ENCODE data around the gene WDR83. TPM values are rescaled to one million over a fixed set of nuclear protein-coding genes. Genes with fewer than 3 reads are reported as not detected.
A peak's percentile ranks its signal among the peaks of the same experiment; 100 is the strongest.

WDR83 gene
- total and polyA plus RNA-seq, 2 experiments from 2014 or later, result 28.4 to 40.2 TPM

DNA sequence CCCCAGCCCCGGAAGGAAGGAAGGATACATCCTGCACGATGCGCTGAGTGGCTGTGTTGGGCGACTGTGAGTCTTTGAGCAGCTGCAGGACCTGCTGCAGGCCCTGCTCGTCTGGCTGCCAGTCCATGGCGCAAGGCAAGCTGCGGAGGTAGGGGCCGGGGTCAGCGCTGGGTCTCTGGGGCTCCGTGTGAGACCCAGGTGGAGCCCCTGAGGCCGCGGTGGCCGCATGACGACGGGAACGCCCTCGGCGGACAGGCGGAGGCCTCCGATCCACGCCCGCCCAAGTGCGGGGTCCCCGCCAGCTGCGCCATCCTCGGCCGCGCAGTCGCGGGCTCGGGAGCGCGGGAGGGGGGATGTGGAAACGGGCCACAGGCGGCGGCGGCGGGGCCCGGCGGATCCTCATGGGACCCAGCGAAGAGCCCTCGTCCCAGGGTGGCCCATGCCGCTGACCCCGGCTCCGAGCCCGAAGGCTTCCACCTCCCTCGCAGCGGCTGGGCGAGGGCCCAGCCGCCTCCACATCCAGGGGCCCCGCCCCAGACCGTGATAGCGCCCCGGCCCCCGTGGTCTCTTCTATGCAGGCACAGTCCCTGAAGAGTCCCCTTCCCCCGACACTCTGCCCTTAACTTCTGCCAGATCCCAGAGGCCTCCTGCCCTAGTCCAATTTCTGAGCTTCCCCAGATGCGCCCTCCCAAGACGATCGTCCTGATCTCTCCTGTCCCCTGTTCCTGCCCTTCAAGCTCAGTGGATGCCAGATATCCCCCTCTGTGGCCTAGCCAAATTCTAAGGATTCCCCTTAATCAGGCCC lies 54.4 kb downstream of the WDR83 start:
- peak overlapping the region; percentile 64 for H3K4me3 ChIP-seq
- H3K4me1 ChIP-seq (ENCODE audit: low read depth), result peaks cover 7% of the 10 kb centered on the region
- DNase-seq (ENCODE audit: low read depth in 1 of 2, low spot score in 1 of 2), result peak; percentile 8 to 32
- peaks cover 5% of the 10 kb centered on the region for H3K36me3 ChIP-seq
- H3K9me3 ChIP-seq (ENCODE audit: low read depth), result no peaks in the 10 kb centered on the region
- peak overlapping the region; percentile 99 for H3K27ac ChIP-seq
- H3K27me3 ChIP-seq, result no peaks in the 10 kb centered on the region
- TF ChIP-seq, protein P1, sequence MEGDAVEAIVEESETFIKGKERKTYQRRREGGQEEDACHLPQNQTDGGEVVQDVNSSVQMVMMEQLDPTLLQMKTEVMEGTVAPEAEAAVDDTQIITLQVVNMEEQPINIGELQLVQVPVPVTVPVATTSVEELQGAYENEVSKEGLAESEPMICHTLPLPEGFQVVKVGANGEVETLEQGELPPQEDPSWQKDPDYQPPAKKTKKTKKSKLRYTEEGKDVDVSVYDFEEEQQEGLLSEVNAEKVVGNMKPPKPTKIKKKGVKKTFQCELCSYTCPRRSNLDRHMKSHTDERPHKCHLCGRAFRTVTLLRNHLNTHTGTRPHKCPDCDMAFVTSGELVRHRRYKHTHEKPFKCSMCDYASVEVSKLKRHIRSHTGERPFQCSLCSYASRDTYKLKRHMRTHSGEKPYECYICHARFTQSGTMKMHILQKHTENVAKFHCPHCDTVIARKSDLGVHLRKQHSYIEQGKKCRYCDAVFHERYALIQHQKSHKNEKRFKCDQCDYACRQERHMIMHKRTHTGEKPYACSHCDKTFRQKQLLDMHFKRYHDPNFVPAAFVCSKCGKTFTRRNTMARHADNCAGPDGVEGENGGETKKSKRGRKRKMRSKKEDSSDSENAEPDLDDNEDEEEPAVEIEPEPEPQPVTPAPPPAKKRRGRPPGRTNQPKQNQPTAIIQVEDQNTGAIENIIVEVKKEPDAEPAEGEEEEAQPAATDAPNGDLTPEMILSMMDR (IDR thresholded peaks at IDR 0.05; ENCODE audit: low read depth, low read length), result no peak

- peak; percentile 87 to 94 for DNase-seq (ENCODE audit: low read depth in 1 of 2, low spot score in 1 of 2)
- Histone ChIP-seq H3K27me3 (no peaks in the 10 kb centered on the region), H3K27ac (peak overlapping the region; percentile 99), H3K9me3 (ENCODE audit: low read depth) (no peaks in the 10 kb centered on the region), H3K4me1 (ENCODE audit: low read depth) (peaks cover 7% of the 10 kb centered on the region), H3K36me3 (peaks cover 5% of the 10 kb centered on the region), H3K4me3 (peak overlapping the region; percentile 64)
- TF ChIP-seq, protein P1 (IDR thresholded peaks at IDR 0.05; ENCODE audit: low read depth, low read length), result no peak
Measured at GRCh38 chr19:12721656-12722565, 55.3 kb downstream of the WDR83 start.

- Histone ChIP-seq H3K27ac (peak overlapping the region; percentile 99), H3K36me3 (peaks cover 5% of the 10 kb centered on the region), H3K4me3 (peak overlapping the region; percentile 64), H3K4me1 (ENCODE audit: low read depth) (peaks cover 7% of the 10 kb centered on the region), H3K27me3 (no peaks in the 10 kb centered on the region), H3K9me3 (ENCODE audit: low read depth) (no peaks in the 10 kb centered on the region)
- TF ChIP-seq, protein P1 (IDR thresholded peaks at IDR 0.05; ENCODE audit: low read depth, low read length), result no peak
- DNase-seq (ENCODE audit: low read depth in 1 of 2, low spot score in 1 of 2), result peak; percentile 100
Measured at GRCh38 chr19:12722566-12723380, 56.2 kb downstream of the WDR83 start.

- peak in 1 of 2 donors; percentile 2 for DNase-seq (ENCODE audit: low read depth in 1 of 2, low spot score in 1 of 2)
- H3K4me3 ChIP-seq, result peak overlapping the region; percentile 64
- TF ChIP-seq, protein P1 (IDR thresholded peaks at IDR 0.05; ENCODE audit: low read depth, low read length), result no peak
- H3K27ac ChIP-seq, result peak overlapping the region; percentile 99
- peaks cover 7% of the 10 kb centered on the region for H3K4me1 ChIP-seq (ENCODE audit: low read depth)
- peaks cover 4% of the 10 kb centered on the region for H3K36me3 ChIP-seq
- no peaks in the 10 kb centered on the region for H3K9me3 ChIP-seq (ENCODE audit: low read depth)
- no peaks in the 10 kb centered on the region for H3K27me3 ChIP-seq
Measured at GRCh38 chr19:12723381-12723640, 56.7 kb downstream of the WDR83 start.
